IMR-90 (cell line): ENCODE results near the gene PLCXD1.

ENCODE experiments used
- CEBPB ChIP-seq: IDR thresholded peaks from 2 replicates; pipeline ENCODE4 v1.6.1; 2012; ENCODE audit warnings: low read depth, low read length, improper control_type of control experiment
- NFE2L2 ChIP-seq: fragments of 150-350 bp; IDR thresholded peaks from 2 replicates; pipeline ENCODE4 v1.6.1; 2016; ENCODE audit warnings: low read depth, mild to moderate bottlenecking, low read length
- POLR2A ChIP-seq: IDR thresholded peaks from 2 replicates; pipeline ENCODE4 v1.6.1; 2012; ENCODE audit warnings: mild to moderate bottlenecking, low read depth, low read length
- RAD21 ChIP-seq: IDR thresholded peaks from 2 replicates; pipeline ENCODE4 v1.6.1; 2012; ENCODE audit warnings: low read length, improper control_type of control experiment
- TF ChIP-seq, protein P1 (sequence below): fragments of 150-350 bp; IDR thresholded peaks from 2 replicates; pipeline ENCODE4 v1.6.1; 2016; ENCODE audit warnings: low read depth, mild to moderate bottlenecking, low read length, moderate library complexity, borderline replicate concordance
- TF ChIP-seq, protein P2 (sequence below): conservative IDR thresholded peaks from 2 replicates; pipeline ENCODE4 v1.5.1; 2012; ENCODE audit warnings: mild to moderate bottlenecking, low read depth, low read length, improper control_type of control experiment

DNA sequence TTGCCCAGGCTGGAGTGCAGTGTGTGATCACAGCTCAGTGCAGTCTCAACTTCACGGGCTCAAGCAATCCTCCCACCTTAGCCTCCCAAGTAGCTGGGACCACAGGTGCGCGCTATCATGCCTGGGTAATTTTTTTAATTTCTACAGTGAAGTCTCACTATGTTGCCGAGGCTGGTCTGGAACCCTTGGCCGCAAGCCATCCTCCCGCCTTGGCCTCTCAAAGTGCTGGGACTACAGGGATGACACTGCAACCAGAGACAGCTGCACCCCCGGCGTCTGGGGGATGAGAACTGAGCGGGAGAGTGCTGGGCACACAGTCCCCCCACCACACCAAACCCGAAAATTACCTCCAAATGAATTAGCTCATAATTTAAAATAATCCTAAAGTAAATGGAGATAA lies 70.6 kb downstream of the PLCXD1 start:
- no peak for TF ChIP-seq RAD21
- no peak for TF ChIP-seq POLR2A
- TF ChIP-seq, protein P1, sequence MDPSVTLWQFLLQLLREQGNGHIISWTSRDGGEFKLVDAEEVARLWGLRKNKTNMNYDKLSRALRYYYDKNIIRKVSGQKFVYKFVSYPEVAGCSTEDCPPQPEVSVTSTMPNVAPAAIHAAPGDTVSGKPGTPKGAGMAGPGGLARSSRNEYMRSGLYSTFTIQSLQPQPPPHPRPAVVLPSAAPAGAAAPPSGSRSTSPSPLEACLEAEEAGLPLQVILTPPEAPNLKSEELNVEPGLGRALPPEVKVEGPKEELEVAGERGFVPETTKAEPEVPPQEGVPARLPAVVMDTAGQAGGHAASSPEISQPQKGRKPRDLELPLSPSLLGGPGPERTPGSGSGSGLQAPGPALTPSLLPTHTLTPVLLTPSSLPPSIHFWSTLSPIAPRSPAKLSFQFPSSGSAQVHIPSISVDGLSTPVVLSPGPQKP, result no peak
- TF ChIP-seq, protein P2, sequence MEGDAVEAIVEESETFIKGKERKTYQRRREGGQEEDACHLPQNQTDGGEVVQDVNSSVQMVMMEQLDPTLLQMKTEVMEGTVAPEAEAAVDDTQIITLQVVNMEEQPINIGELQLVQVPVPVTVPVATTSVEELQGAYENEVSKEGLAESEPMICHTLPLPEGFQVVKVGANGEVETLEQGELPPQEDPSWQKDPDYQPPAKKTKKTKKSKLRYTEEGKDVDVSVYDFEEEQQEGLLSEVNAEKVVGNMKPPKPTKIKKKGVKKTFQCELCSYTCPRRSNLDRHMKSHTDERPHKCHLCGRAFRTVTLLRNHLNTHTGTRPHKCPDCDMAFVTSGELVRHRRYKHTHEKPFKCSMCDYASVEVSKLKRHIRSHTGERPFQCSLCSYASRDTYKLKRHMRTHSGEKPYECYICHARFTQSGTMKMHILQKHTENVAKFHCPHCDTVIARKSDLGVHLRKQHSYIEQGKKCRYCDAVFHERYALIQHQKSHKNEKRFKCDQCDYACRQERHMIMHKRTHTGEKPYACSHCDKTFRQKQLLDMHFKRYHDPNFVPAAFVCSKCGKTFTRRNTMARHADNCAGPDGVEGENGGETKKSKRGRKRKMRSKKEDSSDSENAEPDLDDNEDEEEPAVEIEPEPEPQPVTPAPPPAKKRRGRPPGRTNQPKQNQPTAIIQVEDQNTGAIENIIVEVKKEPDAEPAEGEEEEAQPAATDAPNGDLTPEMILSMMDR, result no peak
- no peak for TF ChIP-seq CEBPB
- TF ChIP-seq NFE2L2, result no peak
